Measurements from ENCODE around the gene DCP1B.

Gene DCP1B

DNA sequence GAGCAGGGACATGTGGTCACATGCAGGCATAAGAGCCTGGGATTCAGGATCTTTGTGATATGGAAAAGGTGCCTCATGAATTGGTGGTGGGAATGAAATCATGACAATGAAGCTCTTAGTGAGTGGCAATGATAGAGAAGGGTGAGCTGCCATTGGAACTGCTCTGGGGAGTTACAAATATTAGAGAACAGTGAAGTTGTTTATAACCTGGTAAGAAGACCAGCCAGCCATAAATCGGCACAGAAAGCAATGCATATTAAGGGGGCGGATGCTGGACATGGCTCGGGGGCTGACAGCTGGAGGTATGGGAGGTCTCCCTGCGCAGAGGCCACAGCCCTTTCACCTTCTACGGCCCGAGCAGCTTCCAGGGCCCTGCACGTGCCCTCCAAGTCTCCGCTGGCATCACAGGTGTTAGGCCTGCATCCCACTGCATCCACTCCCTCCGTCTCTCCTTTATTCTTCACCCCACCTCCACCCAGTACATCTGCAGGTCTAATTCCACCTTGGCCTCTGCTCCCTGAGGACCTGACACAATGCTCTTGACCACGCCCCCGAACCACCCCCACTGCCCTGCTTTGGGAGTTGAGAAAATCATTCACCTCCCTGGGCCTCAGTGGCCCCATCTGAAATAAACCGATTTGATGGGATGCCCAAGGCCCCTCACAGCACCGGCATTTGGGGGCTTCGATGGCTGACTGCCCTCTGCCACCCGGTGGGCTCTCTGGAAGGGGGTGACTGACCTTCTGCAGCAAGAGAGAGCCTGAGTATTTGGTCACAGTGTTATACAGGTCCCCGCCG is 89.9 kb downstream of the DCP1B start:
- Mint-ChIP-seq H3K27me3 (peaks cover 11% of the 10 kb centered on the region), H3K4me1 (peaks cover 24% of the 10 kb centered on the region), H3K27ac (no peak overlapping the region), H3K4me3 (no peak overlapping the region), H3K9me3 (no peaks in the 10 kb centered on the region)
- DNase-seq = no peak
- no peak for ATAC-seq

DNA sequence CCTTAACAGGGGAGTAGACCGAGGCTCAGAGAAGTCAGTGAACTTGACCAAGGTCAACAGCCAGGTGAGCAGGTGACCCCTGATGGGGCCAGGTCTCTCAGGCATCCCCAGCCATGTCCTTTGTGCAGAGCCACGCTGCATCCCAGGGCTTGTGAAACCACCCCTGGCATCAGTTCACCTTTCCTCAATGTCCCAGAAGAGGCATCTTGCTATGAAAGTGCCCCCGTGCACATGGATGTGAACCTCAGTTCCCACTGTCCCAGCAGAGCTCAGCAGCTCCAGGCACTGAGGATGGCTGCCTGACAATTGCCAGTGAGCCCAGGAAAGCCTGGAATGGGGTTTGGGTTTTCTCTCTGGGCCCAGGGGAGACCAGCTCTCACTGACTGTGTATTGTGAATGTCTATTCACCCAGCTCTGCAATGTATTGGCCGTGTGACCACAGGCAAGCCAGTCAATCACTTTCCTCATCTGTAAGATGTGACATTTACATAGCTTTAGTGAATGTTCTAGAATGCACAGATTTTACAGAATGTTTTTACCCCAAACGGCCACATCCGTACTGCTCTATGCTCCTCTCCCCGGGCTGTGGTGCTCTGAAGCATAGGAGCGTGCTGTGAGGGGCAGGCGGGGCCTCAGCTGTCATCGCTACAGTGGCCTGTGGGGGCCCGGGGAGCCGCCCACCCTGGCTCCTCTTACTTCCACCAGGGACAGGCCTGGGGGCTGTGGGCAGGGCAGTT is 90.7 kb downstream of the DCP1B start:
- H3K27ac Mint-ChIP-seq = no peak overlapping the region

DNA sequence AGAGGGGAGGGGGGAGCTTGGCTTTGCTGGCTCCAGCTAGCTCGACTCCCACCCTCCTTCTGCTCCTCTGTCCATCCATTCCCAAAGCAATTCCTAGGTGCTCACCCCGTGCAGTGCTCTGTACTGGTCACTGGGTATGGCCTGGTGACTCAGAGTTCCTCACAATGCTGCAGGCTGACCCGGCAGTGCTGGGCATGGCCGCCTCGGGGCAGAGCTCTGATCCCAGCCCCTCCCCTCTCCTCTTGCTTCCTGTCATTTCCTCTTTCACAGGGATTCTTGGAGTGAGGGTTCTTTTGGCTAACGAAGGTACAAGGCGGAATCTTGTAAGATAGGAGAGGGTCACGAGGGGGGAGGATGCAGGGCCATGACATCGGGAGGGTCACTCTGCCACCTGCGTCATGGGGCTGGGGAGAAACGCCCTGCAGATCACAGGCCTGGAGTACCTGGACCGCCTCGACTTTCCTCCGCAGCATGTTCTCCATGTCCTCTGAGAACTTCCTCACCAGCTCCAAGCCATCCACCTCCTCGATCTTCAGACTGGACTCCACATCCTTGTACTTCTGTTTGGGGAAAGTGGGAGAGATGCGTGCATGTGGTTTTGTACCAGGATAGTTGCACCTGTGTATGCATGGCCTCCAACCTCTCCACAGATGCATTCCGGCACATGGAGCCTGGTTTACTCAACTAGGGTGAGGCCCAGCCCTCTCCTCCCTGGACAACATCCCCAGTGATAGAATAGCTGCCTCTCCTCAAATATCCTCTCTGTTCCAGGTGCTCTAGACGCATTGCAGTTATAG is 91.5 kb downstream of the DCP1B start:
- Mint-ChIP-seq H3K9me3 (peaks cover 0 to 9% of the 10 kb centered on the region in 2 donors), H3K4me3 (no peak overlapping the region), H3K27me3 (peaks cover 23% of the 10 kb centered on the region), H3K27ac (no peak overlapping the region), H3K4me1 (peaks cover 28% of the 10 kb centered on the region)
- ATAC-seq (no peak), DNase-seq (no peak)

More for the DNA sequence above, 90.7 kb downstream of the DCP1B start:
- peaks cover 18% of the 10 kb centered on the region for H3K27me3 Mint-ChIP-seq
- no peak overlapping the region for H3K4me3 Mint-ChIP-seq
- DNase-seq (no peak), ATAC-seq (no peak)
- peaks cover 24% of the 10 kb centered on the region for H3K4me1 Mint-ChIP-seq
- peaks cover 0 to 6% of the 10 kb centered on the region in 2 donors for H3K9me3 Mint-ChIP-seq

DNA sequence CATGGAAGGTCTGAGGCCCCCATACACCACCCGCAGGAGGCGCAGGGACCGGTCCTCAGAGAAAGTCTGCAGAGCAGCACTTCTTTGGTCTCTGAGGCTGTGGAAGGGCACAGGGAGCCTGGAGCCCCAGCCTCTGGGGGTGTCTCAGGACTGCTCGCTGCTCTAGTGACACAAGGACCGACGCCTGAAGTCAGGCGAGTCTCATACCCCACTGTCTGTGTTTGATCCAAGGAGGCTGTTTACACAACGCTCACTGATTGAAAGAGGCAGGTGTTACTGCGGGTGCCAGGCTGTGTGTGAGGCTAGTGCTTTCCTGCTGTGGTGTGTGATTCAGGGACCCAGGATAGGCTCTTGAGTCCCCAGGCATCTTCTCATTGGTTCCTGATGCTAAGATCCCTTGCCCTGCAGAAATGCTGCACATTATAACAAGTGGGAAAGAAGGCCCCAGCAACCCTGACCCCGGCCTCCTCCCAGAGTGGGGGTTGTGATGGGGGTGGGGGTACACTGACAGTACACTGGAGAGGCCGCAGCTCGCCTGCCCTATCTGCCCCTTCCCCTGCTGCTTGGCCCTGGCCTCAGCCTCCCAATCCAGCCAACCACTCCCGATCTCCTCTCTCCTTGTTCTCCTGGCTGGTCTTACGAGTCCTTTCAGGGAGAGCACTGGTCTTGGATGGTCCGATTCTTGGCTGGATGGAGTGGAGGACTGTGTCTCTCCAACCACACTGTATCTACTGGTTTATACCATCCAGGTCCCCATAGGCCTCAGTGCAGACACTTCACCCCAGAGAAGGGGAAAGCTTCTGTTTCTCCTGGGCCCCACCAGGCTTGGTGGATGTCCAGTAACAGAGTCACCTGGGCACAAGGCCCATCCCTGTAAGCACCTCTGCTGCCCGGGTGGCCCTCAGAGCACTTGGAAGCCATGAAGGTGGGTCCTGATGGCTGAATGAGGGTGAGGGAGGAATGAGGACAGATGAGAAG is 92.4 kb downstream of the DCP1B start:
- no peak overlapping the region for H3K4me3 Mint-ChIP-seq
- H3K9me3 Mint-ChIP-seq = peaks cover 4 to 18% of the 10 kb centered on the region in 2 donors
- no peak for DNase-seq
- ATAC-seq = no peak
- H3K4me1 Mint-ChIP-seq = peaks cover 30% of the 10 kb centered on the region
- H3K27ac Mint-ChIP-seq = peak overlapping the region in 1 of 2 donors; percentile 27
- H3K27me3 Mint-ChIP-seq = peaks cover 32% of the 10 kb centered on the region

DNA sequence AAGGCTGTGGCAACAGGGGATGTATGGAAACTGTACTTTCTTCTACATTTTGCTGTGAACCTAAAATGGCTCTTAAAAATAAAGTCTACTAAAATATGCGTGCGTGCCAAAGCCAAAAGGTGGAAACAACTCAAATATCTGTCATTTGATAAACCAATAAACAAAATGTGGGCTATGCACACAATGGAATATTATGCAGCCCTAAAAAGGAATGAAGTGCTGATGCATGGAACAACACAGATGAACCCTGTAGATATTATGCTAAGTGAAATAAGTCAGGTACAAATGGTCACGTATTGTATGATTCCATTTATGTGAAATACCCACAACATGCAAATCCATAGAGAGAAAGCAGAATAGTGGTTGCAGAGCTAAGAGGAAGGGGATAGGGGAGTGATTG is 93.8 kb downstream of the DCP1B start:
- no peak overlapping the region for H3K4me3 Mint-ChIP-seq
- no peak overlapping the region for H3K27ac Mint-ChIP-seq
- peaks cover 16% of the 10 kb centered on the region for H3K4me1 Mint-ChIP-seq
- H3K9me3 Mint-ChIP-seq = peaks cover 16 to 27% of the 10 kb centered on the region in 2 donors
- ATAC-seq (no peak), DNase-seq (no peak)
- H3K27me3 Mint-ChIP-seq = peaks cover 32% of the 10 kb centered on the region

DNA sequence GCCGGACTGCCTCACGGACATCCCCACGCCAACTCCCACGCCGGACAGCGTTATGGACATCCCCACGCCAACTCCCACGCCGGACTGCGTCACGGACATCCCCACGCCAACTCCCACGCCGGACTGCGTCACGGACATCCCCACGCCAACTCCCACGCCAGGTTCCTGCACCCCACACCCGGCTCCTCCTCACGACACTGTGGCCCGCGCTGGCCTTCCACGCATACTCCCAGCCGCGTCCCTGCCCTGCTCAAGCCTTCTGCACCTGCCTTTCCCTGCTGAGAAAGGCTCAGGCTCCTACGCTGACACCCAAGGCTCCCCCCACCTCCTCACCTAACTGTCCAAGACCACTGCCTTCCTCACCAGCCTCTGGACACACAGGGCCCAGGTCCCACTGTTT is 95.5 kb downstream of the DCP1B start:
- peaks cover 32% of the 10 kb centered on the region for H3K27me3 Mint-ChIP-seq
- H3K4me1 Mint-ChIP-seq = peaks cover 7% of the 10 kb centered on the region
- peaks cover 20 to 31% of the 10 kb centered on the region in 2 donors for H3K9me3 Mint-ChIP-seq
- DNase-seq = no peak
- H3K27ac Mint-ChIP-seq = no peak overlapping the region
- no peak for ATAC-seq
- peak overlapping the region in 1 of 2 donors; percentile 49 for H3K4me3 Mint-ChIP-seq

DNA sequence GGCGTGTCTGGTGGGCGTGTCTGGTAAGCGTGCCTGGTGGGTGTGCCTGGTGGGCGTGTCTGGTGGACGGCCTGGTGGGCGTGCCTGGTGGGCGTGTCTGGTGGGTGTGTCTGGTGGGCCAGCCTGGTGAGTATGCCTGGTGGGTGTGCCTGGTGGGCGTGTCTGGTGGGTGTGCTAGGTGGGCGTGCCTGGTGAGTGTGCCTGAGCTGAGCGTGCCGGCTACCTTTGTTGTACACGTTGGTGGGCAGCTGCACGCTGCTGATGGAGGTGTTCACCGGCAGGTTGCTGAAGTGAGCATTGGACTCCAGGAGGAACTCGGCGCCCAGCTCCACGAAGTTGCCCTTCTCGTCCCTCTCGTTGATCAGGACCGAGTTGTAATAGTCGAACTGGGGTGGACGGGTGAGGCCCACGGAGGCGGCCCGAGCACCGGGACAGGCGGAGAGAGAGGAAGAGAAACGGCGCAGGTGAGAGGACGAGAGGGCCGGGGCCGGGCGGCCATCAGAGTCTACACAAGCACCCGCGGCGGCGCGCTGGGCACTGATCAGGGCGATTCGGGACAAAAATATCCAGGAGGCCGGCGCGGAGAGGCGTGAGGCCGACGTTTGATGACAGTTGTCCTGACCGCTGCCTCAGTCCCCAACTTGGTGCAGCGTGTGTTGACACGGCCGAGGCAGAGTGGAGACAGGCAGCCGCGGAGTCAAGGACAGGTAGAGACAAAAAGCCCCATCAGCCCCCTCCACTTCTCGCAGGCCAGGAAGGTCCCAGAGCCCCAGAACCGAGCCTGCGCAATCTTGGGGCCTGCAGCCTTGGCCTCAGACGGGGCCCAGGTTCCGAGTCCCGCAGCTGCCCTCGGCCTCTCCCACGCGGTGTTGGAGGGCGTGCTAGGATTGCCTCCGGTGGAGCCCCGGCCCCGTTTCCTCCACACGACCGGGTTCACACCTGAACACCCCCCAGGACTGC is 96.3 kb downstream of the DCP1B start:
- no peak overlapping the region for H3K27ac Mint-ChIP-seq
- peak overlapping the region; percentile 71 to 74 for H3K4me3 Mint-ChIP-seq
- ATAC-seq (no peak), DNase-seq (peak in 1 of 2 donors; percentile 14)
- H3K9me3 Mint-ChIP-seq = peaks cover 26 to 39% of the 10 kb centered on the region in 2 donors
- H3K27me3 Mint-ChIP-seq = peaks cover 32% of the 10 kb centered on the region
- peaks cover 7% of the 10 kb centered on the region for H3K4me1 Mint-ChIP-seq

DNA sequence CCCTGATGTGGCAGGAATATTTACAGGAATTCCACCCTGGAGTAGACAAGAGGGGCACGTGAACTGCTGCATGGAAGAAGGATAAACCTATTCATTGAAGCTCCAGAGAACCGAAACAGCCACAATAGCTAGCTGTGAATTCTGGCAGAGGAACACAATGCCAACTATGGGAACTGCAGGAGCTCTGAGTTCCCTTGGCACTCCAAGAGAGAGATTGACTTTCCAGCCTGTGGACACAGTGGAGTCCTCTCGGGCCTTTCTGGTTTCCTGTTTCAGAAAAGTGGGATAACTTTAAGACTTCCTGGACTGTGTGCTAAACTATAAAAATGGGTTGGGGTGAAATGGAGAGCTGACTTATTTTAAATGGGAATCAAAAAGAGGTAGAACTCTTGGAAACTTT is 97.7 kb downstream of the DCP1B start:
- Mint-ChIP-seq H3K4me3 (no peak overlapping the region), H3K27me3 (peaks cover 42% of the 10 kb centered on the region), H3K27ac (no peak overlapping the region), H3K4me1 (peaks cover 7% of the 10 kb centered on the region), H3K9me3 (peaks cover 30 to 53% of the 10 kb centered on the region in 2 donors)
- DNase-seq = no peak
- no peak for ATAC-seq

DNA sequence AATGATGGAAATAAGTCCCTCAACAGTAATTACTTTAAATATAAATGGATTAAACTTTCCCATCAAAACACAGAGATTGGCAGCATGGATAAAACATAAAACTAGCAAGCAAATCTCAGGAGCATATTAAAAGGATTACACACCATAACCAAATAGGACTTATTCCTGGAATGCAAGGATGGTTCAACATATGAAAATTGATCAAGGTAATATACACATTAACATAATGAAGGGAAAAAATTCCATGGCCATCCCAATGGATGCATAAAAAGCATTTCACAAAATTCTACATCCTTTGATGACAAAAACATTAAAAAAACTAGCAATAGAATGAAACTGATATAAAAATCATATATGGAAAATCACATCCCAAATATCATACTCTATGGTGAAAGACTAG is 99.4 kb downstream of the DCP1B start:
- Mint-ChIP-seq H3K27me3 (peaks cover 45% of the 10 kb centered on the region), H3K4me1 (peaks cover 7% of the 10 kb centered on the region), H3K4me3 (no peak overlapping the region), H3K9me3 (peaks cover 35 to 55% of the 10 kb centered on the region in 2 donors), H3K27ac (no peak overlapping the region)
- DNase-seq (no peak), ATAC-seq (no peak)

DNA sequence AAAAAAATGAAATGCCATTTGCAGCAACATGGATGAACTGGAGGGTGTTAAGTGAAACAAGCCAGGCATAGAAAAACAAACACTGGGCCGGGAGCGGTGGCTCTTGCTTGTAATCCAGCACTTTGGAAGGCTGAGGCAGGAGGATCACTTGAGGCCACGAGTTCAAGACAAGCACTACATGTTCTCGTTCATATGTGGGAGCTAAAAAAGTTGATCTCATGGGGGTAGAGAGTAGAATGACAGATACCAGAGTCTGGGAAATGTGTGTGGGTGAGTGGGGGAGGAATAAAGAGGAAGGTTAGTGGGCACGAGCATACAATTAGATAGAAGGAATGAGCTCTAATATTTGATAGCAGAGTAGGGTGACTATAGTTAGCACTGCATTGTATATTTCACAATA is 107.3 kb downstream of the DCP1B start:
- DNase-seq (no peak), ATAC-seq (no peak)
- no peaks in the 10 kb centered on the region for H3K4me1 Mint-ChIP-seq
- peaks cover 7% of the 10 kb centered on the region for H3K27me3 Mint-ChIP-seq
- H3K4me3 Mint-ChIP-seq = no peak overlapping the region
- peaks cover 13 to 16% of the 10 kb centered on the region in 2 donors for H3K9me3 Mint-ChIP-seq
- no peak overlapping the region for H3K27ac Mint-ChIP-seq

Measured in stimulated activated naive CD8-positive, alpha-beta T cell treated with anti-CD3 and anti-CD28 coated beads, Interleukin-15, amount 100 ng/mL, for 72 hours (primary cell).